GM12865 (cell line): ENCODE measurements around the gene DCAF10.
"Not testable (repeated sequence)": the region's sequence is repeated elsewhere in the genome, so short reads cannot be mapped to it uniquely, and the experiment has no call there.

Experiments used
- DNase-seq: peaks from one replicate; pipeline ENCODE4 v3.0.0; 2010; ENCODE audit warnings: low read depth
- H3K4me3 ChIP-seq: 2 replicates; pipeline ENCODE4 v1.5.1; 2011; ENCODE audit warnings: mild to moderate bottlenecking, low read depth, low read length, control low read depth
- TF ChIP-seq, protein P1 (sequence below): IDR thresholded peaks from 2 replicates; pipeline ENCODE4 v1.5.1; 2011; ENCODE audit warnings: low read length, control low read depth, low read depth, inconsistent platforms; ENCODE audit not compliant: insufficient read depth; ENCODE audit errors: missing control alignments

Gene DCAF10

GRCh38 chr9:37909326-37909725 lies 108.7 kb downstream of the DCAF10 start:
- H3K4me3 ChIP-seq, result no peak overlapping the region
- TF ChIP-seq, protein P1, sequence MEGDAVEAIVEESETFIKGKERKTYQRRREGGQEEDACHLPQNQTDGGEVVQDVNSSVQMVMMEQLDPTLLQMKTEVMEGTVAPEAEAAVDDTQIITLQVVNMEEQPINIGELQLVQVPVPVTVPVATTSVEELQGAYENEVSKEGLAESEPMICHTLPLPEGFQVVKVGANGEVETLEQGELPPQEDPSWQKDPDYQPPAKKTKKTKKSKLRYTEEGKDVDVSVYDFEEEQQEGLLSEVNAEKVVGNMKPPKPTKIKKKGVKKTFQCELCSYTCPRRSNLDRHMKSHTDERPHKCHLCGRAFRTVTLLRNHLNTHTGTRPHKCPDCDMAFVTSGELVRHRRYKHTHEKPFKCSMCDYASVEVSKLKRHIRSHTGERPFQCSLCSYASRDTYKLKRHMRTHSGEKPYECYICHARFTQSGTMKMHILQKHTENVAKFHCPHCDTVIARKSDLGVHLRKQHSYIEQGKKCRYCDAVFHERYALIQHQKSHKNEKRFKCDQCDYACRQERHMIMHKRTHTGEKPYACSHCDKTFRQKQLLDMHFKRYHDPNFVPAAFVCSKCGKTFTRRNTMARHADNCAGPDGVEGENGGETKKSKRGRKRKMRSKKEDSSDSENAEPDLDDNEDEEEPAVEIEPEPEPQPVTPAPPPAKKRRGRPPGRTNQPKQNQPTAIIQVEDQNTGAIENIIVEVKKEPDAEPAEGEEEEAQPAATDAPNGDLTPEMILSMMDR, result no peak
- DNase-seq, result no peak

DNA sequence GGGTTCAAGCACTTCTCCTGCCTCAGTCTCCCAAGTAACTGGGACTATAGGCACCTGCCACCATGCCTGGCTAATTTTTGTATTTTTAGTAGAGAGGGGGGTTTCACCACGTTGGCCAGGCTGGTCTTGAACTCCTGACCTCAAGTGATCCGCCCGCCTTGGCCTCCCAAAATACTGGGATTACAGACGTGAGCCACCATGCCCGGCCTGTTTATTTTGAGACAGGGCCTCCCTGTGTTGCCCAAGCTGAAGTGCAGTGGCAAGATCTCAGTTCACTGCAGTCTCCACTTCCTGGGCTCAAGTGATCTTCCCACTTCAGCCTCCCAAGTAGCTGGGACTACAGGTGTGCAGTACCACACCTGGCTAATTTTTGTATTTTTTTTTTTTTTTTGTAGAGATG lies 109.2 kb downstream of the DCAF10 start:
- not testable (repeated sequence) for H3K4me3 ChIP-seq, DNase-seq

DNA sequence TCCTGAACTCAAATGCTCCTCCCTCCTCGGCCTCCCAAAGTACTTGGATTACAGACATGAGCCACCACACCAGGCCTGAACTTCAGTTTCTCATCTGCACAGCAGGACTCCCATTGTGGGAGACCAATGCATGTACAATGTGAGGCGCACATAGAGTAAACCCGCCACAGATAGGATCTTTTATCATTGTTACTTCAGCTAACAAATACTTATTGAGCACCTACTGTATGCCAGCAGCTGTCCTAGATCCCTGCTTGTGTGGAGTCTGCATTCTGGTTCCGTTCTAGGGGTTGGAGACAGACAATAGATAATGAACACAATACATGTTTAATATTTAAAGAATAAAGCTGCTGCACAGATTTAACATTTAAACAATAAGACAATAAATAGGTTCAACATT lies 109.7 kb downstream of the DCAF10 start:
- TF ChIP-seq, protein P1, result no peak
- no peak for DNase-seq
- no peak overlapping the region for H3K4me3 ChIP-seq

GRCh38 chr9:37911271-37911681 lies 110.7 kb downstream of the DCAF10 start:
- no peak for DNase-seq
- no peak overlapping the region for H3K4me3 ChIP-seq
- TF ChIP-seq, protein P1, result no peak

DNA sequence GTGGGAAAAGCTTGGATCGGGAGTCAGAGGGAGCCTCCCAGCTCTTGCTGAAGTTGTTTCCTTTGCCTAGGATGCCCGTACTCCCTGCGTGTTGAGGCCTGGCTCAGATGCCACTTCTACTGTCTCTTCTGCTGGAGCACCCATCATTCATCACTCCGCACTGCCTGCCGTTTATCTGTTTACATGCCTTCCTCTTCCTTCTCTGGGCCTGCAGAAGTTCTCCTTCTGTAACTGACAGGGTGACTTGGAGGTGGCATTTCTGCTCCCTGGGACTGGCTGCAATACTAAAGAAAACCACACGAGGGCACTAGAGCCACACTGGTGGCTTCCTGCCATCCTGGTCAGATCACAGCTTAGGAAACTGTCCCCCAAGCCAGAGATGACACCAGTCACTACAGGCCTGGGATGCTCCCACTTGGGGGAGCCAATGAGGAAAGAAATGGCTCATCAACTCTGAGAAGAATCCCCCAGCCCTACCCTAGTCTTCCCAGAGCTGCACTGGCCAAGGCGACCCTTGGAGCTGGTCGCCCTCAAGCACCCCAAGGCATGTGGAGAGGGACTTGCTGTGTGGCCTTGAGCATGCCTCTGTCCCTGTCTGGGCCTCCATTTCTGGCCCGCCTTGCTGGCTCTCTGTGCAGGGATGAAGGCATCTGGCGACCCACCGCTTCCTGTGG lies 113.0 kb downstream of the DCAF10 start:
- DNase-seq, result peak; percentile 85
- TF ChIP-seq, protein P1, result peak; percentile 95
- no peak overlapping the region for H3K4me3 ChIP-seq

DNA sequence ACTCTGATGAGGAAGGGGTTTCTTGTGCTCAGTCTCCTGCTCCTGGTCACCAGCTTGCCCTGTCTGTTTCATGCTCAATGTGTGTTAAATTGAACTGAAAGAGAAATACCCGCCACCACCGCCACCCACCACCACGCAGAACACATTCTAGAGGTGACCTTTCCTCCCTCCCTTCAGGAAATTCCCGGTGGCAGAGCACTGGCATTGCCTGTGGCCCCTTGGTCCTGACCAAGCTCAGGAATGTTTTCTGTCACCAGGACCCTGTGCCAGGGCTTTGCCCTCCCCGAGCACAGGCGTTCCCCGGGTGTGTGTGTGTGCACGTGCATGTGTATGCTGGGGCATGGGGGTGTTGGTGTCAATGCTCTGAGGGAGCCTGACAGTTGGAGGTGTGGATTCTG lies 113.6 kb downstream of the DCAF10 start:
- no peak for DNase-seq
- TF ChIP-seq, protein P1, result no peak
- no peak overlapping the region for H3K4me3 ChIP-seq

DNA sequence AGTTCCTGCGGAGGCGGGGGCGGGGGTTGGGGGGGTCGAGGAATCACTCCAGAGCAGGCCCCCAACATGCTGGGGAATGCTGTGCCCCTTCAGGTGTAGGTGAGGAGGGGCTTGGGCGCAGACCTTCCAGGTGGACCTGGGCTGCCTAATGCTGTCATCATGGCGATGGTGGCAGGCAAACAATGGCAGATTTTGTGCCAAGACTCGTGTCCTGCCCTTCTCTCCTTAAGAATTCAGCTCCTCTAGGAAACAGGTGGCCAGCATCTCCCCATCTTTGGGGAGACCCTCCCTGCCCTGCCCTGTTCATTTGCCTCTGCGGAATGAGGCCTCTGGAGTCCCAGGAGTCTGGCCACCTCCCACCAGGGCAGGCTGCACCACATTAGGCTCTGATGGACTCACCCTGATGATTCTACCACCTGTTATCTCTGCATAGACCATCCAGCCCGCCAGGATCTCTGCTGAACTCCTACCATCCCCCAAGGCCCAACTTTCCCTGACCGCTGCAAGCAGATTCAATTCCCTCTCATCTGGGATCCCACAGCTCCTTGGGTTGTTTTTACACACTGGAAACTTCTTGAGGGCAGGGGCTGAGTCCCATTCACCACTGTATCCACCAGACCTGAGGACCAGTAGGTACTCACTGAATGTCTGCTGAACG lies 114.2 kb downstream of the DCAF10 start:
- no peak overlapping the region for H3K4me3 ChIP-seq
- no peak for DNase-seq
- TF ChIP-seq, protein P1, result no peak
